GM19455 (cell line): ENCODE measurements around the gene CDSN.

Experiments
- ATAC-seq: cut with Tn5 transposase; IDR thresholded peaks from one replicate; pipeline ENCODE4 v1.9.1; 2021; ENCODE audit not compliant: unreplicated experiment

The CDSN gene

DNA sequence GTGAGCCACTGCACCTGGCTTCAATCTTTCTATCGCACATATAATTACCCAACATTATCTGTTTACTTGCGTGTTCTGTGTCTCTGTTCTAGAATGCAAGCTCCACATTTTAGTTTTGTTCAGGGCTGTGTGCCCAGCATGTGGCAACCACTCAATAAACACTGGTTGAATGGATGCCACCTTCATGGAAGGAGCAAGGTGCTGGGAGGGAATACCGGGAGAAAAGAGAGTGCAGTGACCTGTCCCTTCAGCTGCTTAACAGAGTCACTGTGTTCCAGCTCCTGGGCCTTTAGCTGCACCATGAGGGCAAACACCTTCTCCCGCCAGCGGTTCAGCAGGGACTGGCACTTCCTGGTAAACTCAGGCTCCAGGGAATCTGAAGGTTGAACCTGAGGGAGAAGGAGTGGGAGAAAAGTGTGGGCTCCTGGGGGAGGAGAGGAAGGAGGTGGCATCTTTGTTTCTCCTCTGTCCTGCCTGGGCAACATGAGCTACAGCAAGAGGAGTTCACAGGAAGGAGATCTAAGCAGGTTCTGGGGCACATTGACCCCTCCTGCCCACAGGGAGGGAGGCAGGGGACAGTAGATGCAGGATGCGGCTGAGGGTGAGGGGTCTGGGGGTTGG, 29.7 kb upstream of the CDSN start:
- ATAC-seq = no peak

DNA sequence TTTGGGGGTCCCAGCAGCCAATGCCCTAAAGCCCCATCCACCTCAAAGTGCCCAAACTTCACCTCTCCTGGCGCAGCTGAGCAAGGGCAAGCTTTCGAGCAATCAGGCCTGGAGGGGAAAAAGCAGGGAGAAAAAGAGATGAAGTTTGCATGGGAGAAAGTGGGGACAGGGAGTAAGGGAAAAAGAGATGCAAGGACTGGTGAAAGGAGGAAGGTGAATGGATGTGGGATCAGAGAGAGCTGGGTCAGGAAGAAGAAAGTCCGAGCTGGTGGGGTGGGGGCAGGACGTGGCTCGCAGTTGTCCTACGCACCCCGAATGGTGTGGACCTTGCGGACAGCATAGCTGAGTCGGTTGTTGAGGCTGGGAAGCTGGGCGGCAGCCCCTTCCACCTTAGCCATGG, 25.1 kb upstream of the CDSN start:
- no peak for ATAC-seq

DNA sequence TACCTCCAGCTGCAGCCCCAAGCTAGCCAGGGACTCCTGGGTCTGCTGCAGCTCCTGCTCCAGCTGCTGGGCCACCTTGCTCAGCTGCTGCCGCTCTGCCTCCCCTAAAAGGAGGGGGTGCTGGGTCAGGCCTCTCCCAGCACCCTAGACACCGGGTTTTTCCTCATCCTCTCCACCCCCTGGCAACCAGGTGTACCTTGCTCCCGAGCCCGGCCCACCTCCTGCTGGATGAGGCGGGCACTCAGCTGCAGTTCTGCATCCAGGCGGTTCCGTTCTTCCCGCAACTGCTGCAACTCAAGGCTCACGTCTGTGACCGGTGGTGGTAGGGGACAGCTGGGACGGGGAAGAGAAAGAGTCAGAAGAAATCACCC, 24.7 kb upstream of the CDSN start:
- ATAC-seq = no peak

DNA sequence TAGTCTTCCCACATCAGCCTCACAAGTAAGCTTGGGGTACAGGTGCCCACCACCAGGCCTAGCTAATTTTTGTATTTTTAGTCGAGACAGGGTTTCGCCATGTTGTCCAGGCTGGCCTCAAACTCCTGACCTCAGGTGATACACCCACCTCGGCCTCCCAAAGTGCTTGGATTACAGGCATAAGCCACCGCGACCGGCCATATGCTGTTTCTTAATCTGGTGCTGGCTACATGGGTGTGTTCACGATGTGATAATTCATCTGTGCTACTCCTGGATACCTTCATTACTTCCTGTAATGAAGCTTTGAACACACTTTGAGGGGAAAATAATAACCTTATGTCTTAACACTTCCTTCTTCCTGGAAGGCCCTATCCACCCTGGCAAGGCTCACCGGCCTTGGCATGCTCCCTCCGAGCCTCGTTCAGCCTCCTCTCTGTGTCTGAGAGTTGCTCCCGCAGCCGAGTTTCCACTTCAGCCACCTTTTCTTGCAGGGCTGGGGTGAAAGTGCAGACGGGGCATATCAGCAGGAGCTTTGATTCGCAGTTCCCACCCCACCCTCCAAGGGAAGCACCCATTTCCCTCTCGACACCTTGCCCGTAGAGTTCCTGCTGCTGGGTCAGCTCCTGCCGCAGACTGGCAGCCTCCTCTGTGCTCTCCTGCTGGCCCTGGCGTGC, 24.2 kb upstream of the CDSN start:
- ATAC-seq = no peak

DNA sequence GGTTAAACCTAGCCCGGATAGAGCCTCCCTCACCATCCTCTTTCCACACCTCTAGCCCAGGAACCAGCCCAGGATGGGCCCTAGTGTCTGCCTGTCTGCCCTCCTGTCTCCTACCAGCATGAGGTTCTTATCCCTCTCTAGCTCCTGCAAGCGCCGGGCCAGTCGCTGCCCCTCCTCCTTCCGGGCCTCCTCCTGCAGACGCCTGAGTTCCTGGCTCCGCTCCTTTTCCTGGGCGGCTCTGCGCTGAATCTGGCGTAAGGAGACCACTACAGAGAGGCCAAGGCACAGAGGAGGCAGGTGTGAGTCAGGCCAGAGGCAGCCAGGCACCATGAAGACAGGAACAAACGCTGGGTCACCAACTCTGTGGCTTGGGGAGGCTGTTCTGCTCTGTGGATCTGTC, 22.9 kb upstream of the CDSN start:
- no peak for ATAC-seq

DNA sequence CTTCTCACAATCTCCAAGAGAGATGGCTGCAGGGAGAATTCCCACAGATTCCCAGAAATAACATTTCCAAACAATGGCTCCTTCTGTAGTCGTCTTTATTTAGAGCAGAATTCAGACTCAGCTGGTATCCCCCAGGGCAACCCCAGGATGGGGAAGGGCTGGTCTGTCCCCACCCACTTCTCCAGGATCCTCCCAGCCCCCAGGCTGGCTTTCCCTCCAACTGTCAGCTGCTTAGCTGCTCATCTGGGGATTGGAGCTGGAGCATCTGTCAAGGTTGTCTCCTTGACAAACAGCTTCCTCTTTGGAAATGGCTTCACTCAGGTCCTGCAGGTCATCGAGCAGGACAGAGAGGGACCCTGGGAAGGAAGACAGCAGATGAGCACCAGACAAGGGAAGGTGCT, 22.1 kb upstream of the CDSN start:
- no peak for ATAC-seq

DNA sequence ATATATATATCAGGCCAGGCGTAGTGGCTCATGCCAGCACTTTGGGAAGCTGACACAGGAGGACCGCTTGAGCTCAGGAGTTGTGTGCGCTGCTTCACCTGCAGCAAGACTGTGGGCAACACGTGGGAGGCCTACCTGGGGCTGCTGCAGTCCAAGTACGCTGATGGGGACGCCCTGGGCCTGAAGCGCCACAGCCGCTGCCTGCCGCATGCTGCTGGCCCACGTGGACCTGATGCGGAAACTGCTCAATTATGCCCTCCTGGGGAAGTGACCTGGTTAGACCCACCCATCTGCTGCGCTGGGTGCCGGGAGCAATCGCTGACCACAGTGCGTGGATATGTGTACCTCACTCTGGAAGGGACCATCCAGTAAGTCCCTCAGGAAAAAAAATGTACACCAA, 20.4 kb upstream of the CDSN start:
- ATAC-seq = no peak

DNA sequence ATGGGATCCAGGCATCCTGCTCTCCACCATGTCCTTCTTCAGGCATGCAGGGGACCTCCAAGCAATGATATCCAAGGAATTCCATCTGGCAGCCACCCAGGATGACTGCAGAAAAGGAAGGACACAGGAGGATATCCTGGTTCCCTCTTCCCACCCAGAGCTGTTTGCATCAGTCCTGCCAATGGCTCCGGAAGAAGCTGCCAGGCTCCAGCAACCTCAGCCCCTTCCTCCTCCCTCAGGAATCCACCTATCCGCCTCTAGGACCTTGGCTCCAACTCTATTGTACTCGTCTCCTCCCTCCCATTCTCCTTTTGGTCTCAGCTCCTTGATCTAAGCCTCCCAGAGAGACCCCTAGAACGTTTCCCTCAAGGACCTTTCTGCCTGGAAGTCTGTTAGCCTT, 19.4 kb upstream of the CDSN start:
- ATAC-seq = no peak

DNA sequence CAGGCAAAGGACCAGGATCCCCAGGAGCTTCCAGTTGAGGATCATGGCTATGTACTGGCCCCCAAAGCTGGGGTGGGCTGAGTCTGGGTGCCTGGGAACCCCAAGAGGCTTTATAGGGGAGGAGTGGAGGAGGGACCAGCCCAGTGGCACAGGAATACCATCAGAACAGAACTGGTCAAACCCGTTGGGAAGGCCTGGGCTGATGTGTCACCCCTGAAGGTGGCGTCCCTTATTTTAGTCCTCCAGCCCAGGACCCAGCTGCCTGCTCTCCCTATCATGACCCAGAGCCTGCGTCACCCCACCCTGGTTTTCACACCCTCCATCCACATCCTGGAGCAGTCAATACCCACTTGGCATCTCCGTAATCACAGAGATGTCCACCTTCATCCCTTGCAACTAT, 18.7 kb upstream of the CDSN start, which contains the start of gene PSORS1C2:
PSORS1C2 (minus strand) TSS at position 85 of the 400 bp plus-strand sequence; CDS start at position 45, 40 bp downstream.
- ATAC-seq = no peak

DNA sequence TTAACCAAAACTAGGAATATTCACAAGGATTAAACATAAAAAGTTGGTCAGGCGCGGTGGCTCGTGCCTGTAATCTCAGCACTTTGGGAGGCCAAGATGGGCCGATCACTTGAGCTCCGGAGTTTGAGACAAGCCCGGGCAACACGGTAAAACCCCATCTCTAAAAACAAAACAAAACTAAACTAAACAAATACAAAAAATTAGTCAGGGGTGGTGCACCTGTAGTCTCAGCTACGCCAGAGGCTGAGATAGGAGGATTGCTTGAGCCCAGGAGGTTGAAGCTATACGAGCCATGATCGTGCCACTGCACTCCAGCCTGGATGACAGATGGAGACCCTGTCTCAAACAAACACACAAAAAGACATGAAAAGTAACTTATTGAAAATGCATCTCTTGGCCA, 15.5 kb upstream of the CDSN start:
- no peak for ATAC-seq

DNA sequence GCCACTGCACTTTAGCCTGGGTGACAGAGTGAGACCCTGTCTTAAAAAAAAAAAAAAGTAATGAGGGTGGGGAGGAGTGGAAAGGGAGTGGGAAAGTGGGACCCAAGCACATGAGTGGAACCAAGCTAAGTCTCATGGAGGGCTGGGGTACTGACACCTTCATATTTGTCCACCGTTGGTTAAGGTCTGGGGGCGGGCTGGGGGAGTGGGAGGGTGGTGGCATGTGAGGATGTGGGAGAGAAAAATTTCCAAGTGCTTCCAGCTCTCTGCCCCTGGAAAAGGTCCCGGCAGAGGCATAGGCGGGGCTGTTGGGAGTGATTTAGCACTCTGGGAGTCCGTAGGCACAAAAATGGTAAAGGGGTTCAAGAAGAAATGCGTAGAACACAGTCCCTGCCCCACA, 12.6 kb upstream of the CDSN start:
- no peak for ATAC-seq

DNA sequence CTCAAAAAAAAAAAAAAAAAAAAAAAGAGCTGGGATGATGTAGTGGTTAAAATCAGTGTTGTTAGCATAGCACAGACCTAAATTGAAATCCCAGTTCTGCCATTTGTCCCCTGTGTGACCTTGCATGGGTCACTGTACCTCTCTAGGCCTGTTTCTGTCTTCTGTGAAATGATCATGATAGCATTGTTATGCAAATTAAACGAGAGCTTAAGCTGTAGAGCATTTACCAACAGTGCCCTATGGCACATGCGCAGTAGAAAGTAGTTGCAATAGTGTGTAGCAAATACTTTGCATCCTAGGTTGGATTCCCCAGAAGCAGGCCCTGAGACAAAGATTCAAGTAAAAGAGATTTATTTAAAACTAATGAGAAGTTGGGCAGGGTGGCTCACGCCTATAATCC, 11.3 kb upstream of the CDSN start:
- no peak for ATAC-seq

DNA sequence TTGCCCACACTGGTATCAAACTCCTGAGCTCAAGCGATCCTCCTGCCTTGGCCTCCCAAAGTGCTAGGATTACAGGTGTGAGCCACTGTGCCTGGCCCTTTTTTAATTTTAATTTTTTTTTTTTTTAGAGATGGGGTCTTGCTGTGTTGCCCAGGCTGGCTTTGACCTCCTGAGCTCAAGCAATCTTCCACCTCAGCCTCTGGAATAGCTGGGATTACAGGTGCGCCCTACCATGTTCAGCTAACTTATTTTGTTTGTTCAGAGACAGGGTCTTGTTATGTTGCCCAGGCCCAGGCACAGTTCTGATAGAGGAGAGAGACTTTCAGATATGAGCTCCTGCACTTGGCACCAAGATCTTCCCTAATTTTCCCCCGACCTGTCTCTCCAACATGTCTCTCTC, 10.5 kb upstream of the CDSN start:
- ATAC-seq = no peak

DNA sequence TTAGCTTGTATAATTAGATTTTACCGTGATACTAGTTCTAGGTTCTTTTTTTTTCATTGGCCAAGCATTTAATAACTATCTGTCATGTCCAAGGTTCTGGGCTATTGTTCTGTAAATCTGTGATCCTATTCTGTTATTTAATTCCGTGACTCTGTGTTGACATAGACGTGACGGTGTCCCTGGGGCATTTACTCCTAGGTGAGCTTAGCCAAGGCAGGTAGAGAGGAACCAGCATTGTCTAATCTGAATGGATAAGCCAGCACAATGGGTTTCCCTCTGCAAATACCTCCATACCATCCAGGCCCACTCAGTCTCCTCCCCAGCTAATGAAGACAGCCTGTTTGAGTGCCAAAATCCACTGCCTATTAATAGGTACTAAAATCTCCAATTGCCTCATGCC, 8.9 kb upstream of the CDSN start:
- no peak for ATAC-seq

DNA sequence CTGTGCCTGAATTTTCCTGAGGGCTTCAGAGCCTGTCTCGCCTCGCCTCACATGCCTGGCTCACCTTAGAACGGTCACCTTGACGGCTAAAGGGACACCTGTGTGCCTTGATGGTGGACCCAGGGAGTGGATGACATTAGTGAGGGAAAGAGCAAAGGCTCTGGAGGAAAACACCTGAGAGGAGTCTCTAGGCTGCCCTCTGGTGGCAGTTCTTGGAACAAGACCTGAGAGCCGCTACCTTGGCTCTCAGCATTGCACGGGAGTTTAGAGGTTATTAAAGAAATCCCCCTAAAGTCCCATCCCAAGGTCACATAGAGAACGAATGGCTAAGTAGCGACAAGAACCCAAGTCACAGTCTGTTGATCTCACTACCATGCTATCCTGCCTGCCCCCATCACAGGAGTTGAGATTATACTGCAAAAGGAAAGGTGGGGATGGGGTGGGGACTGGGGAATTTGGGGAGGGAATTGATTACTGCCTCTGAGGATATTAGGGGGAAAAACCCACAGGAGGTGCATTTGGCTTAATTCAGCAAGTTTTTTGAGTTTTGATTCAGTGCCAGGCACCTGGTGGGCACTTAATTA, 7.9 kb upstream of the CDSN start:
- ATAC-seq = no peak

DNA sequence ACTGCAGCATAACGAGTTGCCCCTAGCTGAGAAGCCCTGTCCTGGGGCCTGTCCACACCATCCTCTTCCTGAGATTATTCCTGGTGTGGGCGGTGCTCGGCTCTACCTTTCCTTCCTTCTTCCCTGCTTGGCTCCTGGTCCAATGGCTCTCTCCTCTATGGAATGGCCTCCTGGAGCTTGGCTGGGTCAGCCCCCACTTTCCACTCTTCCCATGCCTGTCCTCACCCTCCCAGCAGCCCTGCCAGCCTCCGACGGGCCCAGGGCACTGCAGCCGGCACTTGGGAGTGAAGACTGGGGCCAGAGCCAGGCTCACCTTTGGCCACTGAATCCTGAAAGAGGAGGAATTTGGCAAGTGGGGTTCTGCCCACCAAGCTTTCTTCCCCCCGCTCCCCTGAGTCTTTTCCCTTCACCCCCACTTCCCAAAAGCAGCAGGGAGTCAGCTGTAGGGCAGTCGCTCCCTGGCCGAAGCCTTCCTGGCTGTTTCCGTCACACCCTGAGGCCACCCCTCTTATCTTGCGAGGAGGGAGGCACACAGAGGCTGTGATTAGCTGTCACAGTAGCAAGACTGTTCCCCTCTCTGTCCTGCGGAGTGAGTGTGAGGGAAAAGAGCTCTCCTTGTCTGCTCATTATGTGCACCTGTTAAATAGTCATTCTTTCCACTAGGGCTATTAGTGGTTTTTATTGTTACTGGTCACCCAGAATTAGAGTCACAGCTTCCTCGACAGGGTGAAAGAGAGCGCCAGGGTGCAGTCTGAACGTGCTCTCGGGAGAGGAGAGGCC, 6.3 kb upstream of the CDSN start:
- no peak for ATAC-seq

DNA sequence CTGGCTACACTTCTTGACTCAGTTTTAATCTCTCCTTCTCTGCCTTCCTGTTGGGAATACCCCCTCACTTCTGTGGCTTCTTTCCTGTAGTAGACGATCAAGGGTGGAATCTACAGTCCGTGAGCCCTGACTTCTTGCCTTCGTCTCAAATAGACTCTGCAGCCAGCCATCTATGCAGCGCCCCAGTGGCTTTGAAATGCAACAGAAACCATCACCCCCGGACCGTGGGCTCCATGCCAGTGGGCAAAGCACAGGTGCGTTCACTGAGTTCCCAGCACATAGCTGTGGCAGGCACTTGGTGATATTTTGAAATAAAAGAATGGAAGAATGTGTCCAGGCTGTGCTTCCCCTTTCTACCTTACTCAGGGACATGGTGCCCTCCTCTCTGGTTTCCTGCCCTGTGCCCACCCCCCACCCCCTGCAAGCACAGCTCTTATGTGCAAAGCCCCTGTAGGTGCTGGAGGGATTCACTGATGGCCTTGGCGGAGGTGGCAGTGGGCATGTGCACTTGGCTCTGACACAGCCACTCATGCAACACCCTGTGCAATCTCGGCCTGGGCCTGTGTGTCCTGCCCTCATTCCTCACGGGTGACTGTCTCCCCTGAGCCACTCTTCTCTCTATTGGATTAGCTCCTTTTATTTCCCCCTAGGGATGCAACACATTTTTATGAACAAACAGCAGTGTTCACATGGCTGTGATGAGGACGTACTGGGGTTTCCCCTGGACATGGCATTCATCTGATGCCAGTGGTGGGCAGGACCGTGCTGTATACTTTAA, 5.5 kb upstream of the CDSN start:
- no peak for ATAC-seq

DNA sequence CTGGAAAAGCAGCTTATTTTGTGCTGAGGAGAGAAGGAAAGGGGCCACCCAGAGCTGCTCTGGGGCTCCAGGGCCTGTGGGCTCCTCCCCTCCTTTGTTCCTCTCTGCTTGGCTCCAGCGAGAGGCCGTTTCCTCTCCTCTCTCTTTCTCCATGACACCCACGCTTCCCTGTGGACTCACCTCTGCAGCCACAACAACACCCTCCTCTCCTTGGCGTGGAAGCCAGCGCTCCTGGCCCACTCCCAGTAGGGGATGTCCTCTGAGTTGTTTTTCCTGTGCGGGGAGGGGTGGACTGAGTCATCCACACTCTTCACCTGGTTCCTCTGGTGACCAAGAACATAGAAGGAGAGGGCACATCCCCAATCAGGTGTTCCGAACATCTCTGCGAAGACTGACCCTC, 4.9 kb upstream of the CDSN start:
- no peak for ATAC-seq

DNA sequence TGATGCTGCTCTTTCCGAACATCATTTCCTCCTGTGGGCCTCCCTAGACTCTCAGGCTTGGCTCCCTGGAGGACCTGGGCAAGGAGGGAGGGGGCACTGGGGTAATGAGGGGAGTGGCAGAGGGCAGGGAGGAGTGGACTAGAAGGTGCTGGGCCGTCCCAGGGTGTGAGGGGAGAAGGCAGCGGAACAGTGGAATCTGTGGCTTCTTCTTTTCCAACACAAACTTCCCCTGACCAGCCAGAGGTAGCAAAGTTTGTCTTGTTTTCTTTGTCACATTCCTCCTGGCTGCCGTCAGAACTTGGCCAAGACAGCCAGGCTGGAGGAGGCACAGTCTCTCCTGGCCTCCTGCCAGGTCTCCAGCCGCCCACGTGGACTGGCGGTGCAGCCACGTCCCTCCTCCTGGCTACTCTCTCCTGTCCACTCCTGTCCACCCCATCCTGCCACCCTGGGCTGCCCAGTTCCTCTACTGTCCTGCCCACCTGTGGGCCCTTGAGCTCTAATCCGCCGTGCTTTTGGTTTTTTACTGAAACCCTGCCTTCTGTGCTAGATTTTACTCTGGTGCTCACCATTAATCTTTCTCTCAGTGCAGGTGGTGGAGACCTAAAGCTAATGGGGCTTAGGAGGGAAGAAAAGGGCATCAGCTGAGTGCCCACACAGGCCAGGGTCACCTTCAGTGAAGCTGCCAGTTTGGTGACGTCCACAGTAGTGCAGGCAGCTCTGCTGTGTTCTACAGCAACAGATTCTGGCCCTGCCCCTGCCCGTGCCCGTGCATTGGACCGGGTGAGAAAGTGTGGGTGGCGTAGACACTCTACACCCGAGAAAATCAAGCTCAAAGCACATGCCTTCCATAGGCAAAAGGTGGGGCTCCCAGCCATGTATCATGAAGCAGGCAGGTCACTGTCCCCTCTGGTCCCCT, 2.8 kb upstream of the CDSN start:
- ATAC-seq = no peak

DNA sequence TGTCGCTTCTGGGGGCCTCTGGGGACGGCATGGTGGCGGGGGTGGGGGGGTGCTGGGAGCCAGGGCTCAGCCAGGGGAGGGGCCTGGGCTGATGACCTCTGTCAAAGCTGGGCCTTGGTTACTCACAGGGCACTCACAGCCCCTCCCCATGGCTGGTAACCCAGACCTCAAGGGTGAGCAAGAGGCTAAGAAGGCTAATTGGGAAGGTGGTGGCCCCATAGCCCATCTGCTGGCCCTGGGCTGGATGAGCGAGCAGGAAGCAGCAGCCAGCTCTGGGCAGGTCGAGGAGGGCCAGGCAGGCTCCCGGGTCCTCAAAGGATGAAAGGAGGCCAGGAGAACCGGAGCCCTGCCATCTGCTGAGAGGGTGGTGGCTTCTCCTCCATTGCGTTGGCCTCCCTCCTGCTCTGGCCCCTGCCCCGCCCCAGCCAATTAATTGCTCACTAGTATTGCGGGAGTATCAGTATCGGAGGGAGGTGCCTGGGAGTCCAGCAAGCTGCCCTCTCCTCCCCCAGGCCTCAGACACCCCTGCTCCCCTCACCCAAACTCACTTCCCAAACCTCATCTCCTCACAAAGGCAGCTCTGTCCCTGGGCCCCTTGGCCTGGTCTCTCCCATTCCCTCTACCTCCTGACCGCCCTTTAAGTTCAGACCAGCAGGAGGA, 1.0 kb upstream of the CDSN start:
- ATAC-seq = no peak
